Thyroid gland (tissue), 4 donors: ENCODE data around the gene KCNG2.

Experiments
- CTCF ChIP-seq, 6 experiments: fragments of 200-600 bp in 3 of 6; fragments of 450-650 bp in 3 of 6; sonication (generic) in 3 of 6; IDR thresholded peaks; one replicate each; pipeline ENCODE4 v1.5.1; 2016 to 2019; ENCODE audit warnings: antibody characterized with exemption in 6 of 6, mild to moderate bottlenecking in 2 of 6, inconsistent platforms in 1 of 6, moderate library complexity in 1 of 6
- POLR2A ChIP-seq, 2 donors: fragments of 450-650 bp; IDR thresholded peaks; one replicate each; pipeline ENCODE4 v1.6.1; 2017; ENCODE audit warnings: antibody characterized with exemption in 2 of 2, mild to moderate bottlenecking in 2 of 2, moderate library complexity in 1 of 2

GRCh38 chr18:79797518-79798345 is at the start of gene KCNG2:
- peak in 2 of 6 experiments; percentile 15 to 30 for TF ChIP-seq CTCF (IDR thresholded peaks at IDR 0.05)
- TF ChIP-seq POLR2A (IDR thresholded peaks at IDR 0.05): no peak
